H9 (cell line): ENCODE data around the gene FHIT. TPM values are rescaled to one million over a fixed set of nuclear protein-coding genes. Genes with fewer than 3 reads are reported as not detected.

Experiments used
- DNase-seq: peaks from one replicate; pipeline ENCODE4 v3.0.0-alpha.2; 2017
- H2AFZ ChIP-seq: one replicate; pipeline ENCODE4 v1.6.1; 2013; ENCODE audit warnings: mild to moderate bottlenecking, low read length, control low read depth, moderate library complexity
- H2AK5ac ChIP-seq: 2 replicates; pipeline ENCODE4 v1.6.1; 2013; ENCODE audit warnings: low read length, control low read depth, mixed read lengths; ENCODE audit not compliant: insufficient read length
- H2BK120ac ChIP-seq: one replicate; pipeline ENCODE4 v1.6.1; 2013; ENCODE audit warnings: low read depth, mild to moderate bottlenecking, low read length, control low read depth, inconsistent platforms; ENCODE audit not compliant: poor library complexity, severe bottlenecking
- H2BK12ac ChIP-seq: 2 replicates; pipeline ENCODE4 v1.6.1; 2013; ENCODE audit warnings: low read length, control low read depth, mixed read lengths, low read depth; ENCODE audit not compliant: insufficient read length
- H2BK15ac ChIP-seq: 2 replicates; pipeline ENCODE4 v1.6.1; 2013; ENCODE audit warnings: low read depth, low read length, control low read depth
- H2BK20ac ChIP-seq: one replicate; pipeline ENCODE4 v1.6.1; 2013; ENCODE audit warnings: low read depth, mild to moderate bottlenecking, low read length, control low read depth, inconsistent platforms; ENCODE audit not compliant: poor library complexity, severe bottlenecking
- H2BK5ac ChIP-seq: 2 replicates; pipeline ENCODE4 v1.6.1; 2013; ENCODE audit warnings: low read length, control low read depth, mixed read lengths; ENCODE audit not compliant: insufficient read length
- H3K14ac ChIP-seq: 2 replicates; pipeline ENCODE4 v1.6.1; 2013; ENCODE audit warnings: low read length, control low read depth; ENCODE audit not compliant: insufficient read depth
- H3K18ac ChIP-seq: 2 replicates; pipeline ENCODE4 v1.6.1; 2013; ENCODE audit warnings: low read depth, mild to moderate bottlenecking, mixed read lengths, low read length, control low read depth; ENCODE audit not compliant: insufficient read length
- H3K23ac ChIP-seq: 2 replicates; pipeline ENCODE4 v1.6.1; 2013; ENCODE audit warnings: low read length, control low read depth, mixed read lengths, low read depth; ENCODE audit not compliant: insufficient read length
- H3K23me2 ChIP-seq: 2 replicates; pipeline ENCODE4 v1.6.1; 2013; ENCODE audit warnings: low read depth, mild to moderate bottlenecking, mixed read lengths, low read length, control low read depth; ENCODE audit not compliant: insufficient read length, poor library complexity, severe bottlenecking
- H3K27ac ChIP-seq: 2 replicates; pipeline ENCODE4 v1.5.1; 2013; ENCODE audit warnings: low read length, control low read depth, mixed read lengths, low read depth; ENCODE audit not compliant: insufficient read length
- H3K27me3 ChIP-seq: 2 replicates; pipeline ENCODE4 v1.6.1; 2013; ENCODE audit warnings: low read length, control low read depth, inconsistent platforms; ENCODE audit not compliant: insufficient read depth
- H3K4ac ChIP-seq: 2 replicates; pipeline ENCODE4 v1.6.1; 2013; ENCODE audit warnings: low read depth, mild to moderate bottlenecking, control low read depth, inconsistent platforms, low read length, moderate library complexity
- H3K4me1 ChIP-seq: 2 replicates; pipeline ENCODE4 v1.6.1; 2013; ENCODE audit warnings: low read length, control low read depth, inconsistent platforms; ENCODE audit not compliant: insufficient read depth
- H3K4me2 ChIP-seq: 2 replicates; pipeline ENCODE4 v1.6.1; 2013; ENCODE audit warnings: low read length, control low read depth, mixed read lengths; ENCODE audit not compliant: insufficient read length, insufficient read depth
- H3K56ac ChIP-seq: 2 replicates; pipeline ENCODE4 v1.6.1; 2013; ENCODE audit warnings: low read depth, mild to moderate bottlenecking, mixed read lengths, low read length, control low read depth; ENCODE audit not compliant: insufficient read length
- H3K79me1 ChIP-seq: 2 replicates; pipeline ENCODE4 v1.6.1; 2013; ENCODE audit warnings: low read depth, mild to moderate bottlenecking, moderate library complexity, low read length, control low read depth, inconsistent platforms; ENCODE audit not compliant: insufficient read depth, poor library complexity, severe bottlenecking
- H3K79me2 ChIP-seq: 2 replicates; pipeline ENCODE4 v1.6.1; 2013; ENCODE audit warnings: low read length, control low read depth, inconsistent platforms; ENCODE audit not compliant: insufficient read depth
- H3K9ac ChIP-seq: 2 replicates; pipeline ENCODE4 v1.6.1; 2013; ENCODE audit warnings: low read length, control low read depth, mixed read lengths; ENCODE audit not compliant: insufficient read length; ENCODE audit errors: extremely low read depth
- H3K9me3 ChIP-seq: one replicate; pipeline ENCODE4 v1.6.1; 2013; ENCODE audit warnings: low read depth, low read length, inconsistent platforms; ENCODE audit not compliant: control insufficient read depth
- H3T11ph ChIP-seq: one replicate; pipeline ENCODE4 v1.6.1; 2013; ENCODE audit warnings: mild to moderate bottlenecking, low read length, control low read depth, inconsistent platforms
- H4K20me1 ChIP-seq: one replicate; pipeline ENCODE4 v1.6.1; 2013; ENCODE audit not compliant: control insufficient read depth, insufficient read length, insufficient read depth
- H4K5ac ChIP-seq: 2 replicates; pipeline ENCODE4 v1.6.1; 2013; ENCODE audit warnings: low read depth, mild to moderate bottlenecking, mixed read lengths, low read length, control low read depth; ENCODE audit not compliant: insufficient read length
- H4K8ac ChIP-seq: replicated peaks from 2 replicates; pipeline ENCODE4 v1.6.1; 2013; ENCODE audit warnings: low read length, control low read depth, mixed read lengths, low read depth; ENCODE audit not compliant: insufficient read length
- H4K91ac ChIP-seq: 2 replicates; pipeline ENCODE4 v1.6.1; 2013; ENCODE audit warnings: low read depth, mild to moderate bottlenecking, moderate library complexity, mixed read lengths, low read length, control low read depth; ENCODE audit not compliant: insufficient read length
- H3K27ac Mint-ChIP-seq, 3 experiments: 2 replicates in 2 of 3; 3 replicates in 1 of 3; pipeline ENCODE4 v1.8.0; 2020 to 2021; ENCODE audit warnings: mixed read lengths in 3 of 3, mild to moderate bottlenecking in 1 of 3, moderate library complexity in 1 of 3
- H3K27me3 Mint-ChIP-seq: 2 replicates; pipeline ENCODE4 v1.8.0; 2021; ENCODE audit warnings: low read depth, mild to moderate bottlenecking, moderate library complexity, mixed read lengths
- H3K36me3 Mint-ChIP-seq, 3 experiments: 2 replicates in 2 of 3; 3 replicates in 1 of 3; pipeline ENCODE4 v1.8.0; 2020 to 2021; ENCODE audit warnings: low read depth in 3 of 3, mixed read lengths in 3 of 3; ENCODE audit not compliant: insufficient read depth in 1 of 3
- H3K4me1 Mint-ChIP-seq, 2 experiments: 2 replicates each; pipeline ENCODE4 v1.8.0; 2020; ENCODE audit warnings: mixed read lengths in 2 of 2
- H3K4me3 Mint-ChIP-seq, 2 experiments: 2 replicates in 1 of 2; 3 replicates in 1 of 2; pipeline ENCODE4 v1.8.0; 2020 to 2021; ENCODE audit warnings: mild to moderate bottlenecking in 2 of 2, mixed read lengths in 2 of 2, moderate library complexity in 1 of 2
- H3K9me3 Mint-ChIP-seq, 2 experiments: 2 replicates in 1 of 2; 3 replicates in 1 of 2; pipeline ENCODE4 v1.8.0; 2020; ENCODE audit warnings: mild to moderate bottlenecking in 2 of 2, mixed read lengths in 2 of 2, moderate library complexity in 1 of 2
- CTCF ChIP-seq: fragments of 200-600 bp; sonication (generic); conservative IDR thresholded peaks from 3 replicates; pipeline ENCODE4 v1.8.0; 2021; ENCODE audit warnings: antibody characterized with exemption, mild to moderate bottlenecking
- WGBS: extraction: QIAGEN DNeasy Blood & Tissue Kit; methylation state at CpG from one replicate; pipeline ENCODE4 v1.1.7; 2013; ENCODE audit warnings: missing lambda C conversion rate, low lambda C conversion rate, mixed read lengths; ENCODE audit not compliant: insufficient read length; ENCODE audit errors: extremely low coverage; 5-methylcytosine and 5-hydroxymethylcytosine counted together
- total RNA-seq: library from RNA; stranded (reverse); gene quantifications from 2 replicates; pipeline ENCODE4 v1.2.1, GENCODE V29; 2021

The FHIT gene
- total RNA-seq, 1 experiment from 2014 or later, result 3.0 TPM

DNA sequence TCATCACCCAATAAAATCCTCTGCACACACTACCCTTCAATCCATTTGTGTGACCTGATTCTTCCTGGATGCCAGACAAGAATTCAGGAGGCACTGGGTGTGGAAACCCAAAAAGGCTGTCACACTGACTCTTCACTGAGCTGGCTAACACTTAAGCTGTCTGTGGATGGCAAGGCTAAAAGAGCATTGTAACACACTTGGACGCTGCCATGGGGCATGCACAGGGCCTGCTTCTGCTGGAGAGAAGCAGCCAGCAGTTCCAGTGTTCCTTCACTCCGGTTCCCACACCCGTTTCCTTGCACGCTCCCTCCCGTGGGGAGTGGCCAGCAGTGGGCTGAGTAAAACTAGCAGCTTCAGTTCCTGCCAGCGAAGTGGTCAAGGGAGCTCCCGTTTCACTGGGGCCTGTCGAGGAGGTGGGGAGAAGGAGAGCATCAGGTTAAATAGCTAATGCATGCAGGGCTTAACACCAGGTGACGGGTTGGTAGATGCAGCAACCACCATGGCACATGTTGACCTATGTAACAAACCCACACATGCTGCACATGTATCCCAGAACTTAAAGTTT lies 737.1 kb downstream of the FHIT start:
- no peaks in the 10 kb centered on the region for H3K4me1 ChIP-seq
- peaks cover 0 to 5% of the 10 kb centered on the region in 2 experiments; a peak in 1 of 5 replicates for H3K9me3 Mint-ChIP-seq
- H2BK5ac ChIP-seq, result no peak overlapping the region
- H2BK15ac ChIP-seq, result no peak overlapping the region
- no peak overlapping the region for H3T11ph ChIP-seq
- H3K4me3 Mint-ChIP-seq, result no peak overlapping the region
- no peak overlapping the region for H4K91ac ChIP-seq
- H3K56ac ChIP-seq, result no peak overlapping the region
- H3K9ac ChIP-seq, result no peak overlapping the region
- H3K27ac Mint-ChIP-seq, result no peak overlapping the region; a peak in 1 of 7 replicates
- H3K4me2 ChIP-seq, result no peak overlapping the region
- H3K18ac ChIP-seq, result no peak overlapping the region
- no peak overlapping the region for H2BK20ac ChIP-seq
- H4K20me1 ChIP-seq, result no peaks in the 10 kb centered on the region
- H3K79me2 ChIP-seq, result no peaks in the 10 kb centered on the region
- no peak overlapping the region for H2AFZ ChIP-seq
- H3K4me1 Mint-ChIP-seq, result peaks cover 3 to 9% of the 10 kb centered on the region in 2 experiments; a peak in 3 of 4 replicates
- no peaks in the 10 kb centered on the region for H3K27me3 ChIP-seq
- H2AK5ac ChIP-seq, result no peak overlapping the region
- H3K79me1 ChIP-seq, result no peaks in the 10 kb centered on the region
- no peaks in the 10 kb centered on the region for H3K23me2 ChIP-seq
- no peak for DNase-seq
- H3K27me3 Mint-ChIP-seq, result no peaks in the 10 kb centered on the region
- H4K8ac ChIP-seq, result no peak overlapping the region
- H2BK120ac ChIP-seq, result no peak overlapping the region
- no peak overlapping the region for H3K14ac ChIP-seq
- H3K4ac ChIP-seq, result no peak overlapping the region
- no CpG with 5 or more reads among the region's 9 CpGs for WGBS
- H4K5ac ChIP-seq, result no peak overlapping the region
- no peak for TF ChIP-seq CTCF
- no peak overlapping the region for H3K27ac ChIP-seq
- no peaks in the 10 kb centered on the region for H3K9me3 ChIP-seq
- H3K23ac ChIP-seq, result no peak overlapping the region
- peaks cover 0 to 7% (median 1%) of the 10 kb centered on the region in 3 experiments; a peak in 2 of 7 replicates for H3K36me3 Mint-ChIP-seq
- no peak overlapping the region for H2BK12ac ChIP-seq
